GM12878 (cell line): ENCODE data around the gene CALHM3. TPM values are rescaled to one million over a fixed set of nuclear protein-coding genes. Genes with fewer than 3 reads are reported as not detected.
A peak's percentile ranks its signal among the peaks of the same experiment; 100 is the strongest.

Experiments used
- ATAC-seq: fragments of 200-7000 bp; cut with Tn5 transposase; 3 replicates; pipeline ENCODE4 v1.9.1; 2020; ENCODE audit warnings: mild to moderate bottlenecking, moderate library complexity
- BruUV-seq: library from RNA; stranded (reverse); fragments of 400-500 nt; replicated peaks from 2 replicates; lab custom pipeline; 2021; lab: Mats Ljungman, UMichigan
- CTCF ChIA-PET: fragments of 300-600 bp; sonication (Branson Sonifier 250); formaldehyde crosslinking; extraction: SDS; loops from one replicate; lab custom pipeline; 2021; ENCODE audit warnings: inconsistent platforms; lab: Yijun Ruan, JAX
- POLR2A ChIA-PET: fragments of 350-600 bp; formaldehyde crosslinking; extraction: SDS; loops from one replicate; lab custom pipeline; 2021; ENCODE audit warnings: inconsistent platforms; lab: Charles Lee
- RAD21 ChIA-PET: fragments of 300-600 bp; sonication (Branson Sonifier 250); formaldehyde crosslinking; loops from one replicate; lab custom pipeline; 2023; ENCODE audit warnings: antibody characterized with exemption; ENCODE audit not compliant: unreplicated experiment; lab: Charles Lee
- SMC1A ChIA-PET: fragments of 300-600 bp; sonication (Branson Sonifier 250); formaldehyde crosslinking; loops from one replicate; lab custom pipeline; 2023; ENCODE audit not compliant: unreplicated experiment, uncharacterized antibody; lab: Charles Lee
- DNase-seq: peaks from one replicate; pipeline ENCODE4 v3.0.0-alpha.2; 2011; ENCODE audit warnings: low read depth, low spot score
- FAIRE-seq: peaks from 3 replicates; lab custom pipeline; 2011; peaks lifted over from hg19 to GRCh38; lab: Jason Lieb, UNC
- H2AFZ ChIP-seq: 2 replicates; pipeline ENCODE4 v1.6.0; 2011; ENCODE audit warnings: low read depth, low read length, control low read depth; ENCODE audit not compliant: control insufficient read depth
- H3K27ac ChIP-seq: 2 replicates; pipeline ENCODE4 v1.5.1; 2011; ENCODE audit warnings: control low read depth; ENCODE audit not compliant: control insufficient read depth, insufficient read depth
- H3K27me3 ChIP-seq, 2 experiments: replicated peaks in 1 of 2; 2 replicates each; pipeline versions ENCODE4 v1.6.0 to v1.6.1; 2011; ENCODE audit warnings: low read length in 1 of 2; ENCODE audit not compliant: control insufficient read depth in 2 of 2, insufficient read depth in 2 of 2
- H3K36me3 ChIP-seq, 2 experiments: 2 replicates each; pipeline ENCODE4 v1.5.1; 2011; ENCODE audit warnings: low read length in 1 of 2; ENCODE audit not compliant: control insufficient read depth in 2 of 2, insufficient read depth in 2 of 2
- H3K4me1 ChIP-seq: 2 replicates; pipeline ENCODE4 v1.6.1; 2011; ENCODE audit warnings: mild to moderate bottlenecking, low read length, moderate library complexity, mixed read lengths; ENCODE audit not compliant: control insufficient read depth, insufficient read depth
- H3K4me2 ChIP-seq: 2 replicates; pipeline ENCODE4 v1.6.0; 2011; ENCODE audit warnings: control low read depth; ENCODE audit not compliant: control insufficient read depth, insufficient read depth
- H3K4me3 ChIP-seq: fragments of 200-600 bp; sonication (generic); 2 replicates; pipeline ENCODE4 v1.5.1; 2016
- H3K79me2 ChIP-seq: 2 replicates; pipeline ENCODE4 v1.6.0; 2011; ENCODE audit warnings: low read length; ENCODE audit not compliant: control insufficient read depth, insufficient read depth
- H3K9ac ChIP-seq: 2 replicates; pipeline ENCODE4 v1.8.0; 2011; ENCODE audit warnings: low read length, control low read depth, mixed read lengths; ENCODE audit not compliant: control insufficient read depth, insufficient read depth
- H3K9me3 ChIP-seq: replicated peaks from 3 replicates; pipeline ENCODE4 v1.5.1; 2011; ENCODE audit warnings: mild to moderate bottlenecking, low read length; ENCODE audit not compliant: control insufficient read depth, insufficient read depth
- H4K20me1 ChIP-seq: 2 replicates; pipeline ENCODE4 v1.6.0; 2011; ENCODE audit not compliant: control insufficient read depth, insufficient read depth
- CBX3 ChIP-seq: fragments of 200-600 bp; sonication (generic); IDR thresholded peaks from 2 replicates; pipeline ENCODE4 v1.6.1; 2016; ENCODE audit warnings: low read depth, borderline replicate concordance
- CHD1 ChIP-seq: IDR thresholded peaks from 2 replicates; pipeline ENCODE4 v1.6.1; 2012; ENCODE audit warnings: low read depth, low read length, improper control_type of control experiment
- DPF2 ChIP-seq: fragments of 450-650 bp; IDR thresholded peaks from 2 replicates; pipeline ENCODE4 v1.6.1; 2017; ENCODE audit warnings: mild to moderate bottlenecking
- EZH2 ChIP-seq: IDR thresholded peaks from 2 replicates; pipeline ENCODE4 v1.6.1; 2012; ENCODE audit warnings: low read depth, mild to moderate bottlenecking, control low read depth, inconsistent platforms, low read length, borderline replicate concordance; ENCODE audit not compliant: control insufficient read depth
- FOS ChIP-seq: IDR thresholded peaks from 3 replicates; pipeline ENCODE4 v1.6.1; 2011; ENCODE audit warnings: borderline replicate concordance; ENCODE audit not compliant: insufficient read length; ENCODE audit errors: extremely low read depth
- FOXK2 ChIP-seq: fragments of 450-650 bp; IDR thresholded peaks from 2 replicates; pipeline ENCODE4 v1.6.1; 2017; ENCODE audit warnings: mild to moderate bottlenecking, moderate library complexity
- FOXM1 ChIP-seq: IDR thresholded peaks from 2 replicates; pipeline ENCODE4 v1.6.1; 2012; ENCODE audit warnings: low read depth, mild to moderate bottlenecking, inconsistent platforms, low read length, moderate library complexity
- HCFC1 ChIP-seq: fragments of 150-350 bp; IDR thresholded peaks from 2 replicates; pipeline ENCODE4 v1.6.1; 2014; ENCODE audit warnings: low read length
- IKZF1 ChIP-seq: fragments of 450-650 bp; conservative IDR thresholded peaks from 2 replicates; pipeline ENCODE4 v1.6.1; 2017; ENCODE audit warnings: antibody characterized with exemption, mild to moderate bottlenecking
- IKZF2 ChIP-seq, 2 experiments: fragments of 450-650 bp; IDR thresholded peaks; 2 replicates each; pipeline ENCODE4 v1.6.1; 2017; ENCODE audit warnings: mild to moderate bottlenecking in 2 of 2, moderate library complexity in 2 of 2
- IRF4 ChIP-seq: IDR thresholded peaks from 2 replicates; pipeline ENCODE4 v1.6.1; 2011; ENCODE audit warnings: low read depth, low read length
- JUND ChIP-seq: IDR thresholded peaks from 2 replicates; pipeline ENCODE4 v1.6.1; 2012; ENCODE audit warnings: low read depth, mild to moderate bottlenecking, low read length, improper control_type of control experiment, moderate library complexity
- MEF2B ChIP-seq: fragments of 450-650 bp; IDR thresholded peaks from 2 replicates; pipeline ENCODE4 v1.6.1; 2018; ENCODE audit warnings: mild to moderate bottlenecking, moderate library complexity; ENCODE audit not compliant: partially characterized antibody, poor library complexity, severe bottlenecking
- PAX5 ChIP-seq: IDR thresholded peaks from 2 replicates; pipeline ENCODE4 v1.6.1; 2011; ENCODE audit warnings: low read depth, low read length, borderline replicate concordance
- POLR2A ChIP-seq: IDR thresholded peaks from 2 replicates; pipeline ENCODE4 v1.6.1; 2011; ENCODE audit warnings: low read depth, mild to moderate bottlenecking, low read length
- POLR2AphosphoS5 ChIP-seq: IDR thresholded peaks from 2 replicates; pipeline ENCODE4 v1.6.1; 2011; ENCODE audit warnings: mild to moderate bottlenecking, low read length, inconsistent platforms
- SMAD1 ChIP-seq: fragments of 450-650 bp; IDR thresholded peaks from 2 replicates; pipeline ENCODE4 v1.6.1; 2018; ENCODE audit warnings: mild to moderate bottlenecking, low read depth; ENCODE audit not compliant: partially characterized antibody
- SMAD5 ChIP-seq: IDR thresholded peaks from 2 replicates; pipeline ENCODE4 v1.6.1; 2016; ENCODE audit warnings: antibody characterized with exemption, low read depth
- SP1 ChIP-seq: IDR thresholded peaks from one replicate; pipeline ENCODE4 v1.6.1; 2011; ENCODE audit warnings: low read depth, low read length
- SUZ12 ChIP-seq: fragments of 200-600 bp; sonication (generic); IDR thresholded peaks from one replicate; pipeline ENCODE4 v1.6.1; 2018; ENCODE audit warnings: antibody characterized with exemption, mild to moderate bottlenecking; ENCODE audit not compliant: unreplicated experiment
- TARDBP ChIP-seq: IDR thresholded peaks from 2 replicates; pipeline ENCODE4 v1.6.1; 2016; ENCODE audit warnings: borderline replicate concordance
- TCF12 ChIP-seq: IDR thresholded peaks from 2 replicates; pipeline ENCODE4 v1.6.1; 2011; ENCODE audit warnings: low read depth, mild to moderate bottlenecking, low read length
- TCF7 ChIP-seq: IDR thresholded peaks from 2 replicates; pipeline ENCODE4 v1.6.1; 2014; ENCODE audit warnings: antibody characterized with exemption, borderline replicate concordance
- YBX1 ChIP-seq: fragments of 450-650 bp; IDR thresholded peaks from 2 replicates; pipeline ENCODE4 v1.6.1; 2016; ENCODE audit warnings: antibody characterized with exemption
- YY1 ChIP-seq: IDR thresholded peaks from 2 replicates; pipeline ENCODE4 v1.6.1; 2011; ENCODE audit warnings: low read depth, mild to moderate bottlenecking, low read length
- ZSCAN29 ChIP-seq: fragments of 450-650 bp; IDR thresholded peaks from 2 replicates; pipeline ENCODE4 v1.6.1; 2017; ENCODE audit warnings: mild to moderate bottlenecking, moderate library complexity
- WGBS: methylation state at CpG from one replicate; pipeline ENCODE4 v1.1.6; 2016; ENCODE audit warnings: low lambda C conversion rate; ENCODE audit not compliant: insufficient replicate concordance, insufficient coverage; ENCODE audit errors: missing lambda C conversion rate; 5-methylcytosine and 5-hydroxymethylcytosine counted together
- in situ Hi-C: fragments of 300-500 bp; cut with MboI; formaldehyde crosslinking; loops from 9 replicates; pipeline ENCODE4 v1.14.3; 2018; ENCODE audit warnings: mixed read lengths
- intact Hi-C: fragments of 100-400 bp; cut with micrococcal nuclease; formaldehyde crosslinking; loops from one replicate; pipeline ENCODE4 v1.14.2; 2022; ENCODE audit not compliant: unreplicated experiment
- polyA plus RNA-seq, 11 experiments: library from polyadenylated mRNA; depleted of rRNA in 4 of 11; unstranded in 6 of 11; stranded (reverse) in 5 of 11; fragments of >200 nt; fragmentation: Nextera tagmentation in 4 of 11; fragmentation: Illumina TruSeq in 1 of 11; extraction: Ambion mirVana in 4 of 11; extraction: Trizol in 1 of 11; gene quantifications; 1 replicate in 1 of 11; 2 replicates in 10 of 11; pipeline versions ENCODE4 v1.2.1 to v1.2.3, GENCODE V29; 2011 to 2016; ENCODE audit warnings: inconsistent platforms in 2 of 11, missing spikeins in 2 of 11, low read depth in 1 of 11
- total RNA-seq, 4 experiments: library from RNA; depleted of rRNA in 3 of 4; stranded (reverse); fragments of >200 nt in 3 of 4; fragmentation: Illumina TruSeq in 1 of 4; extraction: Trizol in 1 of 4; gene quantifications; 2 replicates each; pipeline versions ENCODE4 v1.2.1 to v1.2.3, GENCODE V29; 2013 to 2021
- TF ChIP-seq, protein P1 (sequence below): IDR thresholded peaks from 2 replicates; pipeline ENCODE4 v1.6.1; 2012; ENCODE audit warnings: low read length, inconsistent platforms
- TF ChIP-seq, protein P2 (sequence below): fragments of 450-650 bp; IDR thresholded peaks from 2 replicates; pipeline ENCODE4 v1.6.1; 2014; ENCODE audit warnings: mild to moderate bottlenecking

Gene CALHM3
- total and polyA plus RNA-seq, 10 of the 15 experiments (the other 5 are each of a cell fraction or from before 2014, with no cell fraction given): 0.03 to 0.42 (median 0.11) TPM; not detected in 5

DNA sequence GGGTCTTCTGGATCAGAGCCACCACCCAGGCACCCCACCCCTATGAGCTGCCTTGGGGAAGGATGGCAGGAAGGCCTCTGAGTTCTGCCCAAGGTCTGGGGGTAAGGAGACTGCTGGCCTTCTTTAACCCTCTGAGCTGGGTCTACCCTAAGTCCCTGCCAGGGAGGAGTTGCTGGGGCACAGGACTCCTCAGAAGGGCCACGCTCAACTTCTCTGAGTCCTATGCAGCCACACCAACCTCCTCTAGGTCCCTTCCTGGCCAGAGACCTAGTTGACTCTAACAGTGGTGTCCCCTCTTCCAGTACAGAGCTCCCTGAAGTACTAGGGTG is 11.9 kb upstream of the CALHM3 start:
- 0 out of 2 replicates have a peak overlapping the region, but pooled peaks have one; percentile 68 for H3K4me2 ChIP-seq
- no peak for TF ChIP-seq IRF4
- TF ChIP-seq, protein P1, sequence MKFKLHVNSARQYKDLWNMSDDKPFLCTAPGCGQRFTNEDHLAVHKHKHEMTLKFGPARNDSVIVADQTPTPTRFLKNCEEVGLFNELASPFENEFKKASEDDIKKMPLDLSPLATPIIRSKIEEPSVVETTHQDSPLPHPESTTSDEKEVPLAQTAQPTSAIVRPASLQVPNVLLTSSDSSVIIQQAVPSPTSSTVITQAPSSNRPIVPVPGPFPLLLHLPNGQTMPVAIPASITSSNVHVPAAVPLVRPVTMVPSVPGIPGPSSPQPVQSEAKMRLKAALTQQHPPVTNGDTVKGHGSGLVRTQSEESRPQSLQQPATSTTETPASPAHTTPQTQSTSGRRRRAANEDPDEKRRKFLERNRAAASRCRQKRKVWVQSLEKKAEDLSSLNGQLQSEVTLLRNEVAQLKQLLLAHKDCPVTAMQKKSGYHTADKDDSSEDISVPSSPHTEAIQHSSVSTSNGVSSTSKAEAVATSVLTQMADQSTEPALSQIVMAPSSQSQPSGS: no peak
- TF ChIP-seq YY1: no peak
- TF ChIP-seq TARDBP: no peak
- TF ChIP-seq HCFC1: no peak
- TF ChIP-seq MEF2B: peak; percentile 1
- no peak for TF ChIP-seq POLR2A
- TF ChIP-seq FOXM1: no peak
- no peak for TF ChIP-seq SP1
- no peak for TF ChIP-seq JUND
- TF ChIP-seq SMAD5: no peak
- TF ChIP-seq DPF2: peak; percentile 48; the same call in 1 of the 2 replicates
- no peak for TF ChIP-seq YBX1
- TF ChIP-seq TCF7: no peak
- TF ChIP-seq POLR2AphosphoS5: no peak
- TF ChIP-seq ZSCAN29: no peak
- peak in 1 of 2 experiments; percentile 4; a peak in 2 of 4 replicates for TF ChIP-seq IKZF2 (IDR thresholded peaks at IDR 0.05)
- no peak for TF ChIP-seq CBX3
- no peak for TF ChIP-seq PAX5
- TF ChIP-seq EZH2: no peak
- no peak for TF ChIP-seq FOS
- no peak for TF ChIP-seq SMAD1
- TF ChIP-seq, protein P2, sequence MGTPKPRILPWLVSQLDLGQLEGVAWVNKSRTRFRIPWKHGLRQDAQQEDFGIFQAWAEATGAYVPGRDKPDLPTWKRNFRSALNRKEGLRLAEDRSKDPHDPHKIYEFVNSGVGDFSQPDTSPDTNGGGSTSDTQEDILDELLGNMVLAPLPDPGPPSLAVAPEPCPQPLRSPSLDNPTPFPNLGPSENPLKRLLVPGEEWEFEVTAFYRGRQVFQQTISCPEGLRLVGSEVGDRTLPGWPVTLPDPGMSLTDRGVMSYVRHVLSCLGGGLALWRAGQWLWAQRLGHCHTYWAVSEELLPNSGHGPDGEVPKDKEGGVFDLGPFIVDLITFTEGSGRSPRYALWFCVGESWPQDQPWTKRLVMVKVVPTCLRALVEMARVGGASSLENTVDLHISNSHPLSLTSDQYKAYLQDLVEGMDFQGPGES: no peak
- TF ChIP-seq FOXK2: no peak
- TF ChIP-seq CHD1: no peak
- no peak; the same call in 1 of the 2 replicates for TF ChIP-seq IKZF1
- TF ChIP-seq SUZ12: no peak
- TF ChIP-seq TCF12: no peak

More for the DNA sequence above, 11.9 kb upstream of the CALHM3 start:
- no peak for DNase-seq
- POLR2A ChIA-PET: interaction anchor here (0.5 to 2.2 kb wide), 8 partner anchors 19 to 1378 kb away, joined by 3 to 13 read pairs (median 4); no protein-coding TSS in a partner anchor
- Histone ChIP-seq H3K9me3 (no peaks in the 10 kb centered on the region), H3K27me3 (peaks cover 13 to 15% of the 10 kb centered on the region in 2 experiments), H4K20me1 (peaks cover 3% of the 10 kb centered on the region; the same call in 1 of the 2 replicates), H2AFZ (no peak overlapping the region), H3K36me3 (no peaks in the 10 kb centered on the region), H3K27ac (no peak overlapping the region), H3K79me2 (no peaks in the 10 kb centered on the region), H3K9ac (no peak overlapping the region), H3K4me3 (no peak overlapping the region), H3K4me1 (peaks cover 10% of the 10 kb centered on the region)
- 42% methylated on average over 1 of the region's 1 CpG for WGBS
- ATAC-seq: peak; percentile 51
- SMC1A ChIA-PET: interaction anchor here (0.6 to 2.1 kb wide), 13 partner anchors 10 to 578 kb away, joined by 3 to 14 read pairs (median 3); partner anchors contain the start of genes CALHM2 and CNNM2
- no peak for FAIRE-seq
- in situ Hi-C loops (no loop called here), intact Hi-C loops (no loop called here)
- BruUV-seq: no TSS peak
- CTCF ChIA-PET: interaction anchor here (0.9 to 2.1 kb wide), 10 partner anchors 10 to 198 kb away, joined by 3 to 17 read pairs (median 6); no protein-coding TSS in a partner anchor
- RAD21 ChIA-PET: interaction anchor here (0.6 to 2.0 kb wide), 14 partner anchors 8 to 573 kb away, joined by 3 to 11 read pairs (median 4); partner anchors contain the start of genes CALHM2 and CNNM2
